HG03159 (cell line): ENCODE data around the gene TEX14.
"Not testable (repeated sequence)": the region's sequence is repeated elsewhere in the genome, so short reads cannot be mapped to it uniquely, and the experiment has no call there.

ENCODE experiments used
- ATAC-seq: cut with Tn5 transposase; IDR thresholded peaks from one replicate; pipeline ENCODE4 v1.9.1; 2021; ENCODE audit warnings: mild to moderate bottlenecking, moderate library complexity; ENCODE audit not compliant: unreplicated experiment

Gene TEX14

GRCh38 chr17:58568044-58568799 is 123.6 kb downstream of the TEX14 start:
- ATAC-seq = no peak

- ATAC-seq = no peak
Measured at GRCh38 chr17:58565389-58566311, 126.2 kb downstream of the TEX14 start.

- no peak for ATAC-seq
Measured at GRCh38 chr17:58564971-58565370, 126.9 kb downstream of the TEX14 start.

GRCh38 chr17:58564243-58564642 is 127.6 kb downstream of the TEX14 start:
- no peak for ATAC-seq

GRCh38 chr17:58560511-58560910 is 131.3 kb downstream of the TEX14 start:
- no peak for ATAC-seq

GRCh38 chr17:58557981-58558380 is 133.9 kb downstream of the TEX14 start:
- no peak for ATAC-seq

- ATAC-seq = no peak
Measured at GRCh38 chr17:58556833-58557250, 135.0 kb downstream of the TEX14 start.

GRCh38 chr17:58555109-58555508 is 136.7 kb downstream of the TEX14 start:
- not testable (repeated sequence) for ATAC-seq

GRCh38 chr17:58541249-58541648 is 150.6 kb downstream of the TEX14 start:
- no peak for ATAC-seq

- ATAC-seq = no peak
Measured at GRCh38 chr17:58539698-58540097, 152.1 kb downstream of the TEX14 start.

GRCh38 chr17:58538811-58539409 is 152.9 kb downstream of the TEX14 start:
- no peak for ATAC-seq

- no peak for ATAC-seq
Measured at GRCh38 chr17:58537266-58537665, 154.6 kb downstream of the TEX14 start.

- ATAC-seq = no peak
Measured at GRCh38 chr17:58536542-58536941, 155.3 kb downstream of the TEX14 start.

- ATAC-seq = no peak
Measured at GRCh38 chr17:58535431-58535830, 156.4 kb downstream of the TEX14 start.

GRCh38 chr17:58534901-58535421 is 156.9 kb downstream of the TEX14 start:
- no peak for ATAC-seq

- ATAC-seq = no peak
Measured at GRCh38 chr17:58534331-58534730, 157.5 kb downstream of the TEX14 start.

GRCh38 chr17:58533616-58534188 is 158.1 kb downstream of the TEX14 start:
- no peak for ATAC-seq

GRCh38 chr17:58532555-58532951 is 159.3 kb downstream of the TEX14 start:
- ATAC-seq = no peak

GRCh38 chr17:58531661-58532554 is 159.9 kb downstream of the TEX14 start:
- ATAC-seq = no peak

- ATAC-seq = no peak
Measured at GRCh38 chr17:58531122-58531521, 160.7 kb downstream of the TEX14 start.
